ENCODE data around the gene ZSCAN25. TPM values are rescaled to one million over a fixed set of nuclear protein-coding genes. Genes with fewer than 3 reads are reported as not detected.
A peak's percentile ranks its signal among the peaks of the same experiment; 100 is the strongest.

Gene ZSCAN25
- total and polyA plus RNA-seq, 2 of the 13 experiments (the other 11 are each of a cell fraction or from before 2014, with no cell fraction given): 12.1 to 16.8 TPM

- no peak for TF ChIP-seq ISX (CRISPR knock-in tag; conservative IDR thresholded peaks at IDR 0.05)
- TF ChIP-seq GZF1 (CRISPR knock-in tag; IDR thresholded peaks at IDR 0.05): no peak
- TF ChIP-seq DNMT3B (CRISPR knock-in tag; conservative IDR thresholded peaks at IDR 0.05): no peak
- 0 out of 2 replicates have a peak, but pooled peaks have one; percentile 30 for TF ChIP-seq NFAT5 (CRISPR knock-in tag; IDR thresholded peaks at IDR 0.05)
- TF ChIP-seq THAP9 (CRISPR knock-in tag; IDR thresholded peaks at IDR 0.05; ENCODE audit: borderline replicate concordance): no peak; the same call in 1 of the 2 replicates
These were observed 60.9 kb downstream of the ZSCAN25 start (continued) for GRCh38 chr7:99677648-99678045.

Measured in HepG2 (cell line).